GM18907 (cell line): ENCODE data around the gene USP30.

Source experiments
- ATAC-seq: cut with Tn5 transposase; IDR thresholded peaks from one replicate; pipeline ENCODE4 v1.9.1; 2021; ENCODE audit warnings: mild to moderate bottlenecking, moderate library complexity; ENCODE audit not compliant: unreplicated experiment

The USP30 gene

GRCh38 chr12:109097435-109098182 lies 45.2 kb downstream of the USP30 start, which contains the start of gene UNG:
TSS of gene UNG (plus strand) at chr12:109097597. CDS start at chr12:109097680, 83 bp downstream.
- peak; percentile 89 for ATAC-seq

- ATAC-seq: peak; percentile 38
These were observed 45.8 kb downstream of the USP30 start for GRCh38 chr12:109098183-109098604.

- no peak for ATAC-seq
These were observed 46.3 kb downstream of the USP30 start for GRCh38 chr12:109098651-109099050.

GRCh38 chr12:109099431-109100020 lies 47.1 kb downstream of the USP30 start:
- ATAC-seq: no peak

- ATAC-seq: no peak
These were observed 48.4 kb downstream of the USP30 start for GRCh38 chr12:109100741-109101140.

GRCh38 chr12:109102491-109102890 lies 50.1 kb downstream of the USP30 start:
- ATAC-seq: no peak

- no peak for ATAC-seq
These were observed 52.8 kb downstream of the USP30 start for GRCh38 chr12:109105176-109105575.

- no peak for ATAC-seq
These were observed 57.5 kb downstream of the USP30 start for GRCh38 chr12:109109746-109110350.

GRCh38 chr12:109110988-109111495 lies 58.7 kb downstream of the USP30 start:
- ATAC-seq: no peak

- no peak for ATAC-seq
These were observed 60.5 kb downstream of the USP30 start for GRCh38 chr12:109112720-109113465.

- no peak for ATAC-seq
These were observed 61.4 kb downstream of the USP30 start for GRCh38 chr12:109113661-109114321.

GRCh38 chr12:109114644-109115043 lies 62.3 kb downstream of the USP30 start:
- no peak for ATAC-seq

GRCh38 chr12:109115404-109115757 lies 63.0 kb downstream of the USP30 start:
- ATAC-seq: no peak

GRCh38 chr12:109115758-109116610 lies 63.6 kb downstream of the USP30 start, which contains the start of gene ACACB:
TSS of gene ACACB (plus strand) at chr12:109116587. CDS start at chr12:109139406, 22,819 bp downstream.
- no peak for ATAC-seq

- no peak for ATAC-seq
These were observed 64.2 kb downstream of the USP30 start for GRCh38 chr12:109116611-109116949.

- no peak for ATAC-seq
These were observed 67.7 kb downstream of the USP30 start for GRCh38 chr12:109120095-109120494.

GRCh38 chr12:109120557-109120956 lies 68.2 kb downstream of the USP30 start:
- no peak for ATAC-seq

- ATAC-seq: no peak
These were observed 69.0 kb downstream of the USP30 start for GRCh38 chr12:109121346-109121880.

- ATAC-seq: no peak
These were observed 72.7 kb downstream of the USP30 start for GRCh38 chr12:109124878-109125648.
